ENCODE data around the gene IKBKE.

DNA sequence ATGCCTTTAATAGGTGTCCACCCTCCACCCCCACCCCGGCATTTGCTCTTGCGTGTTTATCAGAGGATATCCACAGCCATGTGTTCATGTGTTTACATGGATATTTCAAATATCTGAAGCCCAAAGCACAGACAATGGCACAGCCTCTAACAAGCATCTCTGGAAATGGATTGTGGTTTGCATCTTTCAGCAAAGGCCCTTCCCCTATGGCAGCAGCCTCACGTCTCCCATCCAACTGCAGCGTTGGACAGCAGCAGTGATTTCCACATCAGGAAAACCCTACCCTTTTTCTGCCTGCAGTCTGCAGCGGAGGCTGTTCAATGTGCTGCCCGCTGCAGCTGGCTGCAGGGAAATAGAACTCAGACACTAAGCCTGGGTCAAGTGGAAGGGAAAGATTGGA lies 38.7 kb downstream of the IKBKE start:
- TF ChIP-seq, protein P1, sequence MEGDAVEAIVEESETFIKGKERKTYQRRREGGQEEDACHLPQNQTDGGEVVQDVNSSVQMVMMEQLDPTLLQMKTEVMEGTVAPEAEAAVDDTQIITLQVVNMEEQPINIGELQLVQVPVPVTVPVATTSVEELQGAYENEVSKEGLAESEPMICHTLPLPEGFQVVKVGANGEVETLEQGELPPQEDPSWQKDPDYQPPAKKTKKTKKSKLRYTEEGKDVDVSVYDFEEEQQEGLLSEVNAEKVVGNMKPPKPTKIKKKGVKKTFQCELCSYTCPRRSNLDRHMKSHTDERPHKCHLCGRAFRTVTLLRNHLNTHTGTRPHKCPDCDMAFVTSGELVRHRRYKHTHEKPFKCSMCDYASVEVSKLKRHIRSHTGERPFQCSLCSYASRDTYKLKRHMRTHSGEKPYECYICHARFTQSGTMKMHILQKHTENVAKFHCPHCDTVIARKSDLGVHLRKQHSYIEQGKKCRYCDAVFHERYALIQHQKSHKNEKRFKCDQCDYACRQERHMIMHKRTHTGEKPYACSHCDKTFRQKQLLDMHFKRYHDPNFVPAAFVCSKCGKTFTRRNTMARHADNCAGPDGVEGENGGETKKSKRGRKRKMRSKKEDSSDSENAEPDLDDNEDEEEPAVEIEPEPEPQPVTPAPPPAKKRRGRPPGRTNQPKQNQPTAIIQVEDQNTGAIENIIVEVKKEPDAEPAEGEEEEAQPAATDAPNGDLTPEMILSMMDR (IDR thresholded peaks at IDR 0.05) = no peak
- no peak for TF ChIP-seq POLR2A (IDR thresholded peaks at IDR 0.05)

Measured in heart left ventricle (tissue), 13 donors.